Loucy (cell line): ENCODE measurements around the gene IL1RAPL2.

ENCODE experiments used
- CTCF ChIP-seq: fragments of 200-600 bp; sonication (generic); conservative IDR thresholded peaks from 2 replicates; pipeline ENCODE4 v1.5.1; 2014; ENCODE audit warnings: mild to moderate bottlenecking, antibody characterized with exemption, low read length
- EZH2phosphoT487 ChIP-seq: fragments of 200-600 bp; IDR thresholded peaks from 2 replicates; pipeline ENCODE4 v1.6.1; 2018; ENCODE audit warnings: antibody characterized with exemption, mild to moderate bottlenecking, moderate library complexity, borderline replicate concordance

GRCh38 chrX:105006996-105007395, 441.0 kb downstream of the IL1RAPL2 start:
- TF ChIP-seq CTCF (no peak), EZH2phosphoT487 (no peak)
